Calu3 (cell line): Measurements from ENCODE around the gene NRP1. TPM values are rescaled to one million over a fixed set of nuclear protein-coding genes. Genes with fewer than 3 reads are reported as not detected.

Experiments used
- BruUV-seq: library from RNA; stranded (reverse); fragments of 400-500 nt; replicated peaks from 2 replicates; lab custom pipeline; 2021; lab: Mats Ljungman, UMichigan
- CTCF ChIA-PET: fragments of 300-600 bp; sonication (Branson Sonifier 250); formaldehyde crosslinking; loops from one replicate; lab custom pipeline; 2022; ENCODE audit warnings: antibody characterized with exemption; lab: Charles Lee
- DNase-seq: peaks from one replicate; pipeline ENCODE4 v3.0.0; 2022
- H3K27ac Mint-ChIP-seq: one replicate; pipeline ENCODE4 v1.8.0; 2022; ENCODE audit warnings: mixed read lengths; ENCODE audit not compliant: unreplicated experiment
- H3K27me3 Mint-ChIP-seq: one replicate; pipeline ENCODE4 v1.8.0; 2022; ENCODE audit warnings: mixed read lengths; ENCODE audit not compliant: unreplicated experiment
- H3K36me3 Mint-ChIP-seq: one replicate; pipeline ENCODE4 v1.8.0; 2022; ENCODE audit warnings: mild to moderate bottlenecking, moderate library complexity, mixed read lengths; ENCODE audit not compliant: insufficient read depth, unreplicated experiment
- H3K4me1 Mint-ChIP-seq: one replicate; pipeline ENCODE4 v1.8.0; 2022; ENCODE audit warnings: mild to moderate bottlenecking, low read depth, mixed read lengths; ENCODE audit not compliant: unreplicated experiment
- H3K4me3 Mint-ChIP-seq: one replicate; pipeline ENCODE4 v1.8.0; 2022; ENCODE audit warnings: mild to moderate bottlenecking, low read depth, moderate library complexity, mixed read lengths; ENCODE audit not compliant: unreplicated experiment
- H3K9me3 Mint-ChIP-seq: one replicate; pipeline ENCODE4 v1.8.0; 2022; ENCODE audit warnings: low read depth, mixed read lengths; ENCODE audit not compliant: unreplicated experiment
- intact Hi-C: fragments of 100-400 bp; cut with micrococcal nuclease; formaldehyde crosslinking; loops from one replicate; pipeline ENCODE4 v1.10.0; 2022; ENCODE audit not compliant: unreplicated experiment
- total RNA-seq: library from RNA; stranded (reverse); gene quantifications from 2 replicates; pipeline ENCODE4 v1.2.3, GENCODE V29; 2022
- TF ChIP-seq, protein P1 (sequence below): fragments of 200-600 bp; IDR thresholded peaks from one replicate; pipeline ENCODE4 v1.8.0; 2022; ENCODE audit warnings: antibody characterized with exemption; ENCODE audit not compliant: unreplicated experiment

The NRP1 gene
- total RNA-seq, 1 experiment from 2014 or later = 96.3 TPM

DNA sequence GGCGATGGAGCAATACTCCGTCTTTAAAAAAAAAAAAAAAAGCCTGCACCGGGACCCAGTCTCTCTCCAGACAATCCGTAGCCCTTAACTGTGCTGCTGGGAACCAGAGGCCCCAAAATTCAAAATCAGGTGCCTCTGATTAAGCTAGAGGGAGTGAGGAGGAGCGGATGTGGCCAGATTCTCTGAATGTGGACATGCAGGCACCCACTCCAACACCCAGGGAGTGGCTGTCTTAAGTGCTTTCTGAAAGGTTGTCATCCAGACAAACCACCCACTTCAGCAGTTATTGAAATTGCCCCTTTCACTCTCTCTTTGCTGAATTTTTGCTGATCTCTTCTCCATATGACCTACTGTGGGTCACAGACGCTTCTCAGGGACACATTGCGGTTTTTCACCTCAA is 14.2 kb downstream of the NRP1 start:
- H3K27me3 Mint-ChIP-seq = no peaks in the 10 kb centered on the region
- DNase-seq = no peak
- no peaks in the 10 kb centered on the region for H3K9me3 Mint-ChIP-seq
- no peak overlapping the region for H3K4me3 Mint-ChIP-seq
- BruUV-seq = no TSS peak
- peaks cover 58% of the 10 kb centered on the region for H3K36me3 Mint-ChIP-seq
- CTCF ChIA-PET = interaction anchor here (0.6 to 0.7 kb wide), 2 partner anchors 23 to 103 kb away, joined by 3 to 8 read pairs; no protein-coding TSS in a partner anchor
- intact Hi-C loops = no loop called here
- H3K4me1 Mint-ChIP-seq = peaks cover 18% of the 10 kb centered on the region
- H3K27ac Mint-ChIP-seq = no peak overlapping the region
- TF ChIP-seq, protein P1, sequence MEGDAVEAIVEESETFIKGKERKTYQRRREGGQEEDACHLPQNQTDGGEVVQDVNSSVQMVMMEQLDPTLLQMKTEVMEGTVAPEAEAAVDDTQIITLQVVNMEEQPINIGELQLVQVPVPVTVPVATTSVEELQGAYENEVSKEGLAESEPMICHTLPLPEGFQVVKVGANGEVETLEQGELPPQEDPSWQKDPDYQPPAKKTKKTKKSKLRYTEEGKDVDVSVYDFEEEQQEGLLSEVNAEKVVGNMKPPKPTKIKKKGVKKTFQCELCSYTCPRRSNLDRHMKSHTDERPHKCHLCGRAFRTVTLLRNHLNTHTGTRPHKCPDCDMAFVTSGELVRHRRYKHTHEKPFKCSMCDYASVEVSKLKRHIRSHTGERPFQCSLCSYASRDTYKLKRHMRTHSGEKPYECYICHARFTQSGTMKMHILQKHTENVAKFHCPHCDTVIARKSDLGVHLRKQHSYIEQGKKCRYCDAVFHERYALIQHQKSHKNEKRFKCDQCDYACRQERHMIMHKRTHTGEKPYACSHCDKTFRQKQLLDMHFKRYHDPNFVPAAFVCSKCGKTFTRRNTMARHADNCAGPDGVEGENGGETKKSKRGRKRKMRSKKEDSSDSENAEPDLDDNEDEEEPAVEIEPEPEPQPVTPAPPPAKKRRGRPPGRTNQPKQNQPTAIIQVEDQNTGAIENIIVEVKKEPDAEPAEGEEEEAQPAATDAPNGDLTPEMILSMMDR = no peak

DNA sequence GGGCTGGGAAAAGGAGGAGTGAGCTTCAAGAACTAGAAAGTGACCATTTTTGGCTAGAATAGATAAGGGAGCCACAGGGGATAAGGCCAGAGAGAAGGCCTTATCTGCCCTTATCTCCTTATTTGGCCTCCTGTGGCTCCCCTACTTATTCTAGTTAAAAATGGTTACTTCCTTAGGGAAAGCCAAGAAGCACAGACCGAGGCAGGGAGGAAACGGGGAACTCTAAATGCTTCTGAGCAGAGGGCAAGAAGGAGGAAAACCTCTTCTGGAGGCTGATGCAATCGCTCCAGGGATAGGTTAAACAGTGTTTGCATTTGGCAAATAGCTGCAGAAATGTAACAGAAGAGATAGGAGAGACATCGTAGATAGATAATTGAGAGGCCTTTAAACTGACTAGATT is 18.6 kb downstream of the NRP1 start:
- Mint-ChIP-seq H3K4me3 (no peak overlapping the region), H3K9me3 (no peaks in the 10 kb centered on the region), H3K36me3 (peaks cover 29% of the 10 kb centered on the region), H3K27me3 (no peaks in the 10 kb centered on the region), H3K4me1 (peaks cover 36% of the 10 kb centered on the region), H3K27ac (peak overlapping the region; percentile 13)
- DNase-seq = no peak
- intact Hi-C loops = no loop called here
- CTCF ChIA-PET = no interaction called here
- TF ChIP-seq, protein P1 = no peak
- no TSS peak for BruUV-seq

DNA sequence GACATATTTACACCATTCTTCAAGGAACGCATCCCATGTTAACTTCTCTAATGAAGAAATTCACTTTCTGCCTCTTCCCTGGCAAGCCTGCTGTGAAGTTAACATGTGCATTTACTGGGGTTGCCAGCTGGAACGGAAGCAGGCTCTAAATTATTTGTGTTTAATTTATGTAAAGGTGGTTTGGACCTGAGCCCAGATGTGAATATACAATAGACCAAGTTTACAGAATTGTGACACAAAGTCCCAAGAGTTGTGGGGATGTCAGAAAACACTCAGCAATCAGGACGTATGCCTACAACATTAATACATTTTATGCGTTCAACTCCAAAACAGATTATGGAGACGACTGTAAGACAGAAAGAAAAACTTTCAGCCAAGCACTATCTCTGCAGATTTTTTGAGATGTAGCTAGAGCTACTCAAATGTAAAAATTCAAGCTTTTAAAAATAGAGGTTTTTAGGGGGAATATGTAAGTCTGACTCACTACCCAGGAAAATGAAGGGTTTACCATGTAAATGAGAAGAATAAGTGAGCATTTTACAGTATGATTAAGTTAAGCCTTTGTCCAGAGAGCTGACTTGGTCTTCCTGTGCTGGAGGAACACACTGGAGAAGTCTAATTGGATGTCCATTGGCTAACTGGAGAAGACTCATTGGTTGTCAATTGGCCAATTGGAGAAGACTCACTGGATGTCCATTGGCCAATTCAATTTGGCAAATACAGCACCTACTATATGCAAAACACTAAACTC is 19.5 kb downstream of the NRP1 start:
- TF ChIP-seq, protein P1 = no peak
- no peak overlapping the region for H3K27ac Mint-ChIP-seq
- intact Hi-C loops = no loop called here
- no peaks in the 10 kb centered on the region for H3K9me3 Mint-ChIP-seq
- no peak overlapping the region for H3K4me3 Mint-ChIP-seq
- H3K4me1 Mint-ChIP-seq = peaks cover 36% of the 10 kb centered on the region
- BruUV-seq = no TSS peak
- DNase-seq = no peak
- H3K36me3 Mint-ChIP-seq = peaks cover 32% of the 10 kb centered on the region
- CTCF ChIA-PET = interaction anchor here (0.6 kb wide), 1 partner anchor 1389 kb away, joined by 4 read pairs; no protein-coding TSS in a partner anchor
- no peaks in the 10 kb centered on the region for H3K27me3 Mint-ChIP-seq

DNA sequence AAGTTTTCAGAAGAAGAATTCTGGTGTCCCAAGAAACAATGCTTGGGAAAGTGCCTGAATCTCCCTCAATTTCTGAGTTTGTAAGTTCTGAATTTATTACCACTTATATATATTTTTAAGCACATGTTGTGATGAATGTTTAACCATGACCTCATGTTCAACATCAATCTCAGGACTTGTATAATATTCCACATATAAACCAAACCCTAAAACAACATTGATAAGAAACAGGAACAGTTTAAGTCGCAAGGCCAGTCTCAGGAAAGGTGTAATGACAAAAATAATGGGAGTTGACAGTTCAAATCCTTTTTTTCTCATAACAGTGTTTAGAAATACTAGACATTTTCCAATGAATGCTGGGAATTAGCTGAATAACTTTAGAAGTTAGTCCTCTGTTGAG is 22.8 kb downstream of the NRP1 start:
- BruUV-seq = no TSS peak
- no peak for DNase-seq
- Mint-ChIP-seq H3K27me3 (no peaks in the 10 kb centered on the region), H3K4me1 (peaks cover 31% of the 10 kb centered on the region), H3K27ac (no peak overlapping the region), H3K36me3 (peaks cover 32% of the 10 kb centered on the region), H3K4me3 (no peak overlapping the region), H3K9me3 (no peaks in the 10 kb centered on the region)
- intact Hi-C loops = no loop called here
- TF ChIP-seq, protein P1 = no peak
- CTCF ChIA-PET = no interaction called here
